NAMALWA (cell line): Measurements from ENCODE around the gene MYF5.
A peak's percentile ranks its signal among the peaks of the same experiment; 100 is the strongest.

ENCODE experiments used
- DNase-seq: peaks from one replicate; pipeline ENCODE4 v3.0.0-alpha.2; 2015; ENCODE audit warnings: low spot score

MYF5 gene

DNA sequence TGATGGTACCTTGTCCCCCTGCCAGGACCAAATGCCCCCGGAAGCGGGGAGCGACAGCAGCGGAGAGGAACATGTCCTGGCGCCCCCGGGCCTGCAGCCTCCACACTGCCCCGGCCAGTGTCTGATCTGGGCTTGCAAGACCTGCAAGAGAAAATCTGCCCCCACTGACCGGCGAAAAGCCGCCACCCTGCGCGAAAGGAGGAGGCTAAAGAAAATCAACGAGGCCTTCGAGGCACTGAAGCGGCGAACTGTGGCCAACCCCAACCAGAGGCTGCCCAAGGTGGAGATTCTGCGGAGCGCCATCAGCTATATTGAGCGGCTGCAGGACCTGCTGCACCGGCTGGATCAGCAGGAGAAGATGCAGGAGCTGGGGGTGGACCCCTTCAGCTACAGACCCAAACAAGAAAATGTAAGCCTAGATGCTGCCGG is 8.9 kb upstream of the MYF5 start:
- no peak for DNase-seq

DNA sequence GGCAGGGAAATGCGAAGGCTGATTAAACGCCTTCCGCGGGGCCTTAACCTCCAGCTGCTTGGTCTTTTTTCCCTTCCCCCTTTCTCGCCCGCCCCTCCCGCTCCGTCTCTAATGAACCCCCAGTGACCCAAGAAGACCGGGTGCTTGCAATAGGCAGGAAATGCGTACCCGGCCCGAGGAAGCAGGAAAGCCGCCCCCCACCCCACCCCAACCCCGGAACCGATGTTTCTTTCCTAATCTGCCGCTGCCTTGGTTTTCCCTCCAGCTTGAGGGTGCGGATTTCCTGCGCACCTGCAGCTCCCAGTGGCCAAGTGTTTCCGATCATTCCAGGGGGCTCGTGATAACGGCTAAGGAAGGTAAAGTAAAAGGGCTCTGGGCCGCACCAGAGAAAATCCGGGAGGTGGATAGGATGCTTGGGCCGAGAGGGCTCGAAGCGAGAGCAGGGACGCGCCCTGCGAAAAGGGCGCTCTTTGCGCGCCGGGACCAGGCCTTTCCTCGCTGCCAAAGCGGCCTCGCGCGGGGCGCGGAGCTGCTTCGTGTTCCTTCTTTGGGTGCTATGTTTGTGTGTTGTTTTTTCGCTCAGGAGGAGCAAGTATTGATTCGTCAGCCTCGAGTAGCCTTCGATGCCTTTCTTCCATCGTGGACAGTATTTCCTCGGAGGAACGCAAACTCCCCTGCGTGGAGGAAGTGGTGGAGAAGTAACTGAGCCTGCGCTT is 8.3 kb upstream of the MYF5 start:
- DNase-seq: no peak

DNA sequence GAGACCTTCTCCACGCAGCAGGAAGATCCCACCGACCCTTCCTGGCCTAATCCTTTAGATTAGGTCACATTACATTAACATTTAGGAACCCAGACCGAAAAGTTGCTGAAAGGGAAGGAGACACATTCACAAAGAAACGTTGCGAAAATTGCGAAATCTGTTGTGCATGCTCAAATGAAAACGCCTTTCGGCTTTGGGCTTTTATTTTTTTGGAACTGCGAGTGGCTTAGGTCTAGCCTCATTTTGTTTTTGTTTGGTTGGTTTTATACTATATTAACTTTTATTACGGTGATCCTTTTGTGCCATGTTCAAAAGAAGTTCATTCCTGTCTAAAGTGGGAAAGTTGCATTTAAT is 7.8 kb upstream of the MYF5 start:
- DNase-seq: no peak

DNA sequence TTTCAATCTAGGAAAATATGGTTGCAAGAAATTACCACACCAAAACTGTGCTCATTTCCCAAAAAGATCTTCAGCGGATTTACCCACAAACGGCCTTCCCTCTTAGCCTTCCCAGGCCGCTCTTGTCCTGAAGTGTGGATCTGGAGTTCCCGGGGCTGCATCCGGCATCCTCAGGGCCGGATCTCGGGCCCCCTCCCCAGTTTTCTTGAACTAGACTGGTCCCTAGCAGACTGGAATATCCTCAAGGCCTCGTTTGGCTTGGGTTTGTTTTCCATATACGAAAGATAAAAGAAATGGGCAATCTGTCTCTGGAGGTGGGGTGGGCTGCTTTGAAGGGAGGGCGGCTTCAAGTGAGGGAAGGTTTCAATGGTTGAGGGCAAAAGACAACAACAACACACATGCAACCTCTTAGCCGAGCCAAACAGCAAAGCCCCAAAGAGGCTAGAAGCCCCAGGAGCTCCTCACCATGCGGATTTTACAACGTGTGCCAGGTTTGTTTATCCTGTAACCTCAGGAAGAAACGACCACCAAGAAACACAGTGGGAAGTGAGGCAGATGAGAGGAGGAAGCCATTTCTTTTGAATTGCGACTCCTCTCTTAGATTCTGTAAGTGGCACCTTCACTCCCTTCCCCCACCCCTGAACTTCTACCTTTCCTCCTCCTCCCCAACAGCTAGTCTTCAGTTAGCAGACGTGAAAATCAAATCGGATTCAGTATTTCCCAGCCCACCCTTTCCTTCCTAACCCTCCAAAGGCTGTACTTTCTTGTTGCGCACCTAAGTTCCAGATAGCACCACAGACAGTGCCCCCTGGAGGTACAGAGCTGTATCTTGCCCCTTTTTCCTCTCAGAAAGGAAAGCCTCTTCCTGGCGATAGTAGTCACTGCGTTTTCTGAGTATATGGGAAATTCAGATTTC is 6.6 kb upstream of the MYF5 start:
- DNase-seq: peak; percentile 31

DNA sequence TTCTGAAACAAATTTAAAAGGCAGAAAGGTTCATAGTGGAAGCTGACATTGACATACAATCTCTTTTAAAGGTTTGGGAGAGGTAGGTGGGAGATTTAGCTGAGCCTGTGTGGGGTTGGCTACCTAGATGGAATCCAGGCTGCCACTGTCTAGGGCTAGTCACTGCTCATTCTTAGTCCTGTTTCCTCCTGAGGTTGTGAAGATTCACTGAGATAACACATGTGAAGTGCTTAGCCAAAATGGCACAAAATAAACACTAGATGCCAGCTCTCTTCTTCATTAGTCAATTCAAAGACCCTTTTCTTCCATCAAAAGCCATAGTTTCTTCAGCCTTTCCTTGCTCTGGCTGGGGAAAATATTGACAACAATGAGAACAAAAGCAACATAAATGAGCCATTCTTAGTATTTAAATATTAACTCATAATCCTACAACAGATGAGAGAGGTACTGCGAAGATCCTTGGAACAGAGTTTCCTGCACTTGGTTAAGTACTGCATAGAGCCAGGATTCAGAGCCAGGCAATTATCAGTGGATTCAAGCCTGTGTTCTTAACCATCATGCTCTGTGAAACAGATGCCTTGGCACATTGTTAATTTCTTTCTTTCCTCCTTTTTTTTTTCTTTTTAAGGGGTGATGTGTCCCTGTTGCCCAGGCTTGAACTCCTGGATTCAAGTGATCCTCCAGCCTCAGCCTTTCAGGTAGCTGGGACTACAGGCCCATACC is 5.8 kb upstream of the MYF5 start:
- no peak for DNase-seq

DNA sequence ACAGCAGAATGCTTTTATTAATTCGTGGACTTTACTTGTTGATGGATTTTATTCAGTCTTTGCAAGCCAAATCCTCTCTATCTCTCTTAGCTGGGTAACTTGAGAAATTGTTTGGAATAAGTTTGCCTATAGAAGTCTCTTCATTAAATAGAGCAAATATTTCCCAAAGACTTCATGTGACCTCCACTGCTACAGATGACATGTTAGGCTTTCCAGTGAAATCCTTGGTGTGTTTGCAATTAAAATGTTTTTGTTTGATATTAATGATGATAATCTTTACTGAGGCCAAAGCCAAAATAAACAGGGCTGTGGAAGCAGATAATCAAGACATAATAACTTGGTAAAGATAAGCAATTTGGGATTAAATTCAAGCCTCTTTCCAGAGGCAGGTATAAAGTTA is 4.8 kb upstream of the MYF5 start:
- no peak for DNase-seq

DNA sequence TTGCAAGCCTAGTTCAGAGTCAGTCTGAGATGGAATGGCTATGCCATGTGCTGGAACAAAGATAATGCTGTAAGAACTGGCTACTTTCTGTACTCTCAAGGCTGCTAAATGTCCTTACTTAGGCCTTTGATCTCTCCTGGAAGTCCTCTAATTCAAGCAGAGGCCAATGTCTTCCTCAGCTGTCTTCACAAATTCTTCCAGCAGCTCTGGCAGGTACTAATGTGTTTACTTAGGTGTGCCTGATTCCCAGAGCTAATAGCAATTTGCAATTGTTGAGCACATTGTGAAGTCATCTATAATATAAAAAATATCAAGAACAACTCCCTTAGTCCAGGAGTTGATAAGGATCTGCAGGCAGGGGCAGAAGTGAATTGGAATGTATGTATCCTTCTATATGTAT is 3.8 kb upstream of the MYF5 start:
- DNase-seq: no peak

DNA sequence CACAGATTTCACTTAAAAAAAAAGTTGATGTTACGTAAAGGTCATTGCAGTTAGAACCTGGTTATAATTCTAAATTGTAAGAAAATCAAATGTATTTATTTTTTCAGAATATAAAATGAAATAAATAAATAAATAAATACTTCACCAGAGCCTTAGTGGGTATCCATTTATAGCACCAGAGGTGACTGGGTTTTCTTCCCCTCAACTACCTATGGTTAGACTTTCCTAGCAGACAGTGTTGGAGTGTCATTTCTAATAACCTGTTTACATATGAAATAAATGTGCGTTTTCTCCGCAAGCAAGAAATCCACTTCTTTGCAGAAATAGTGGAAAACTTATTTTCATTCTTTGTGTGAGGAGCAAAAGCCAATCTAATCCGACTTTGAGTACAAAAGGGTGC is 3.3 kb upstream of the MYF5 start:
- no peak for DNase-seq

DNA sequence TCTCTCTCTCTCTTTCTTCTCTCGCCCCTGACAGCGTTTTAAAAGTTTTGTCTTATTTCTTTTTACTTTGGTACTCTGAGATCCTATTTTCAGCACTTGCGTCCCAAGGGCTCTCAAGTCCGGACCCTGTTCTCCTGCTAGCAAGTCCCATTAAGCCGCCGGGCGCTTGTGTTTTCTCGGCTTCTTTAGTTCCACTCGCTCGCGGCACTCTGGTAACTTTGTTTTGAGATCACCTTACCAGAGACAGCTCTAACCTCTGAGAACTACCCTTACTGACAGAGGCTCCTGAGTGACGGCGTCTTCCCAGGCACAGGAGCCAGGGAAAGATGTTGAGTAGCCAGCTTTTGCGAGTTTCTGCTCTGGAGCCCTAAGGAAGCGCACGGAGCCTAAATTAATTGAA is 2.7 kb upstream of the MYF5 start:
- DNase-seq: no peak

DNA sequence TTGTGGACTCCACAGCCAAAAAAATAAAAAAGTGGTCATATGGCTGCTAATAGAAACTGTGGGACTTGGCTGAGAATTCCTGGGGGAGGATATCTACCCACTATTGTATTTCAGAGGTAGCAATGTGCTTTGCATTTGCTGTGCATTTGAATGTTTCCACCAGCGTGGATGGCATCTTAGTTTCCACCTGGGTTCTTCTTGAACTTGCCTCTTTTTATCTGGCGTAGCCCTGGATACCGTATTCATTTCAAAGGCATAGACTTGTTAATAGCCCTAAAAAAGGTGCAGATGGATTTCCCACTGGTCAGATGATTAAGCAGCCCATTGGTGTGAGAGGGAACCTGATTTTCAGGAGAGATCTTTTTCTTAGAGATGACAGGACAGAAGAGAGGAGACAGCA is 1.9 kb upstream of the MYF5 start:
- DNase-seq: no peak

DNA sequence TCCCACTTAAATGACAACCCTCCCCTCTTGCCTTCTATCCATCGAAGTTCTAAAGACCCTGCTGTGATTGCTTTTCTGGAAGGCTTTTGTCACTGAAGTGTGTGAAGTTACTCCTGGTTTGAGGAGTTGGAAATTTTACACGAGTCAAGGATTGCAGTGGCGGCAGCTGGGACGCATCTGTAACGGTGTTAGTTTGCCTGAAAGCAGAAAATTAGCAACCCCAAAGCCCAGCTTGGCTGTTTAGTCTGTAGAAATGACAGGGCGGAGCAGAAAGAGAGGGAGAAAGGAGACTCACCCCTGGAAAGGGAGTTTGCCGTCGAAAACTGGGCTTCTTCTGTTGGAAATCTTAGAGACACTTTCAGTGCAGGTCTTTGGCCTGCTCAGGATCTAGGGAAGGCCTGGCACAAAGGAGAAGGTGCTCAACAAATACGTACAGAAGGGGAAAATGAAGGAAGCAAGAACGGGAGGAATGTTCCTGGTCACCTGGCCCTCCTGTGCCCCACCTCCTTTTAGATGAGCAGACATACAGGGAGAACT is 931 bp upstream of the MYF5 start:
- no peak for DNase-seq

DNA sequence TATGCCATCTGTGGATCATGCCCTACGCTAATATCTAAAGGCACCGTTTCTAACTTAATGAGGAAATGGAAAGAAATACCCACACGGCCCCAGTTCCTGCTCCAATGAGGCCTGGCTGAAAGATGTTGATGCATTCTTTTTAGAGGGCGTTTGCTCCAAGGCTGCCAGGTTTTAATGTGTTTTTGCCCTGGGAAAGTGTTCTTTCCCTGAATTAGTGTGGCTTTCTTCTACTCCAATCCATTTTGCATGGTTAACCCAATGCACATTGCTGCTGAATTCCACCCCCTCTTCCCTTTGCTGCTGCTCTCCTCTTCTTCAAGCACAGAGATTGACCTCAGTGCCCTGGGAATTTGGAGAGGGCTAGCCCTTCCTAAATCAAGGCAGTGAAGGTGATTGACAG is 1.1 kb downstream of the MYF5 start:
- no peak for DNase-seq

DNA sequence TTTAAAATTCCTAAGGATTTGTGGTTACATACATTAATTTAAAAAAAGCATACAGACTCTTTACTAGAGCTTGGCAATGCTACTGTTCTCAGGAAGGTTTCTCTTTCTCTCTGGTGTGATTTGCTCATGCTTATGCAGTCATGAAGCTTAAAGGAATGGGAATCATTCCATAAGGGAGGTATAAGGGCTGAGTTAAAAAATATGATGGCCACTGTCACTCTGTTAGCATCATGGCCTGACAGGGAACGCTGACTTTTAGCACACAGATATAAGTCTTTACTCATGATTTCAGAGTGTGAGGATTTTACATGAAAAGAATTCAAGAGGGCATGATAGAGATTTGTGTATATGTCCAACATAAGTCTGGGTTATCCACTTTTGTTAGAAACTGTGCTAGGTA is 3.8 kb downstream of the MYF5 start:
- no peak for DNase-seq

DNA sequence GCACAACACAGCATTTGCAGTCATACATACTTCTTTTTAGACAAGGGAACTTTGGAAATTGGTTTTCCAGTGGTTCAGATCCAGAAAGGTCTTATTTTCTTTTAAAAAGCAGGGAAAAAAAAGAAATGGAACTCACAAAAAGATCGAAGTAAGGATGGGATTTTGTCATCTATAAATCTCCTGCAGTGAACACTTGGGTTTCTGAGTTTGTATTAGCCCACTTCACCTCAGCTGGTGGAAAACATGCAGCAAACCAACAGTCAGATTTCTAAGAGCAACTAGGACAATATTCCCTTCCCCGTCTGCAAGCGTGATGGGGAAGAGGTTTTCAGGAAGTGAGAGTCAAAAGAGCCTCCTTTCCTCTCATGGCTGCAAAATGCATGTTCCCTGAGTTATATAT is 4.6 kb downstream of the MYF5 start:
- no peak for DNase-seq

DNA sequence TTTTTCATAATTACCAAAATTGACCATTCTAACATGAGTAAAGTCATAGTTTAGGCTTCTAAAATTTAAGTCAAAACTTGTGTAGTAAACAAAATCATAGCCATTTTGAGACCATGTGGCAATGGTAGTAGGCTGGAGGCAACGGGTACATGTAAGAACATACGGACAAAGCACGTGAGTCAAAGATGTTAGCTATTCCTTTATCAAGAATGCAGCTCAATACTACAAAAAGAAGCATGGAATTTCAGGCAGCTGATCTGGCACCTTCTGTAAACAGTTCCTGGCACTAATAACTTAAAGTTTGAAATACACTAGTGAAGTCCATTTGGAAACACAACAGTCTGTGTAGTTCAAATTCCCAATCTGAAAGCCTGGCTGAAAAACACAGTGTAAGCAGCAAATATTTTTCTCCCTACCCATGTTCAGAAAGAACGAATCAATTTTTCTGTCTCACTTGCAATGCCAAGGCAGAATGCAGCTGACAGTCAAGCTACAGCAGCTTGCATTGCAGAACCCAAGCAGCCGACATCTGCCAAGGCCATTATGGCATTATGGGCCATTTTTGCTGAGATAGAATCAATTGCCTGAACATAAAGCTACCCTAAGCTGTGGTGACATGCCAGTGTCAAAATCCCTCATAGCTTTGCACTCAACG is 29.3 kb downstream of the MYF5 start:
- DNase-seq: no peak

DNA sequence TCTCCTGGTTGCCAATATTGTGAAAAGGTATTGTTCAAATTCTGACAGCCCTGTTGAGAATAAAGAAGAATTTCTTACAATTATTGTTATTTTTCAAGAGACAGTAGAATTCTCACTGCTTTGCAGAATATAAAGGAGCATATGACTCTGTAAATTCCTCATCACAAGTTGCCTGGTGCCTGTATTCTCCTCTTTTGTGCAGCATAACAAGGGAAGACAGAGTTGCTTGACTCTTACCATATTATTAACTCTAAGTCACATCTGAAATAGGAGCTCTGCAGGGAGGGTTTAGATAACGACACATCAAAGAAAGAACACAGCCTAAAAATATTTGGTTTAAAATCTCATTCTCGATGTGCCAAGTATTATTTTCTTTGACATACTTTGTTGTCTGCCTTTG is 31.1 kb downstream of the MYF5 start:
- no peak for DNase-seq

DNA sequence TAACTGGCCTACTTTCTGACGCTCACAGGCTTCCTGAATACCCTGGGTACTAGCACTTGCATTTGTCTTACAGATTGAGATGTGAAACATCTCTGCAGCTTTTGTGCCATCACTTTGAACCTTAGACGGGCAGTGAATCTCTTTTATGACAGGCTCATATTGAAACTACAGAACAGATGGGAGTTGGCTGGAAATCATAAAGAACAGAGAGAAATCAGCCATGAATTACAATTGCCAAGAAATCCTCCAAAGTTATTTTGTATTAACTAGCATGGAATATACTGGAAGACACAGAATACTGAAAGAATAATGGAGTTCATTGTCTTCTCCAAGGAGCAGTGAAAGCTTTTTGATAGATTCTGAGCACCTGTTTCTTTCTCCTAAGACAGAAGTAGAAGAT is 32.7 kb downstream of the MYF5 start:
- DNase-seq: no peak

DNA sequence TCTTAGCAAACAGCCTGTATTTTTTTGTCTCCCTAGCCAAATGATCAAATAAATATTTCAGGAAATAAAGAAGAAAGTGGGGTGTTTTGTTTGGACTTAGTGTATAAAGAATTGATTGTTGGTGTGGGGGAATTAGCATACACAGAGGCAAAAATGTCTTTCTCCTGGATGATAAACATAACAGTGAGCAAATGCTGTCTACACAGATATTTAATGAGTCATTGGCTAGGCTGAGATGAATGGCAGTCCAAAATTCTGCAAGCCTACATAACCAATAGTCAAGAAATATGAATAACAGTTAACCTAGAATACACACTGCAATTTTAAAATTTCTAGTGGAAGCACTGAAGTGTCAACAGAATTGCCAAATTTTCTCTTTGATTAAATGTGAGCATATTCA is 35.8 kb downstream of the MYF5 start:
- no peak for DNase-seq

DNA sequence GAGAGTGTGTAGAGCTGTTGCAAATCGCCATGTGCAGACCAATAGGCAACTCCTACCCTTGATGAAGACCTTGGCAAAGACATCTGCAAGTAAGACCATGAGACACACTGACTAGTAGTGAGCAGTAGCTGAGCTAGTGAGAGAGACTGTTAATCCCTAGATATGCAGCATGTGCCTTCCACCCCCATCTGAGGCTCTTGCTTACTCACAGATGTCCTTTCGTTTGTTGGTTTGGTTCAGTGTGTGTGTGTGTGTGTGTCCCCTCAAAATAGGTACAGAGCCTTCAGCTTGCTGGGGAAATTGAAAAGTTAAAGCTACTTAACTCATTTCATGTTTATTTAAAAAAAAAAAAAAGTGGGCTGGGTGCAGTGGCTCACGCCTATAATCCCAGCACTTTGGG is 37.6 kb downstream of the MYF5 start:
- DNase-seq: no peak

DNA sequence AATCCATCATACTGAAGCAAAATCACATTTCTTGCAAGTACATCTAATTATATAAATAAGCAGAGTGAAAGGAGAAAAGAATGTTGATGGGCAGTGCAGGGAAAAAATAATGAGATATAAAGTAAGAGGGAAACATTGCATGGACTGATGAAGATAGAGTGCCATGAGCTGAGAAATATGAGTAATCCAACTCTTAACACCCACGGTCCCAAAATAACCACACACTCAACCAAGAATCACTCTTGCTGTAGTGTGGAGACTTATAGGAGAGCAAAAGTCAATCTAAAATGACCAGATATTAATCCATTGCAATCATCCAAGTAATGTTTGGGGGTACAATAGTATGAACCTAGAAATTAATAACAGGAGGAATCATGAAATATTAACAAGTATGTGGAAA is 40.2 kb downstream of the MYF5 start:
- DNase-seq: no peak

DNA sequence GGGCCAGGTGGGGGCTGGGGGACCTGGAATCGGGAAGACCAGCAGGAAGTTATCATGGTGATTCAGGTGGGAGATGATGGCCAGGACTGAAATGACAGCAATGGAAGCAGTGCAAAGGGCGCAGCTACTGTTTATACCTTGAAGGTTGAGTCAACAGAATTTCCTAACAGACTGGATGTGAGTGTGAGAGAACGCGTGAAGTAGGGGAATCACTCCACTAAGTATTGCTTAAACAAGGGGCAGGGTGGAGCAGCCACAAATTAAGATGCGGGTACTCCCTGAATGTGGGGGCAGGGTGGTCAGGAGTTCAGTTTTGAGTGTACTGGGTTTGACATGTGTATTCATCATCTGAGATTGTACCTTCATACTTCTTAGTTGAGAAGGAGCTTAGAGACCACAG is 45.1 kb downstream of the MYF5 start:
- DNase-seq: no peak

DNA sequence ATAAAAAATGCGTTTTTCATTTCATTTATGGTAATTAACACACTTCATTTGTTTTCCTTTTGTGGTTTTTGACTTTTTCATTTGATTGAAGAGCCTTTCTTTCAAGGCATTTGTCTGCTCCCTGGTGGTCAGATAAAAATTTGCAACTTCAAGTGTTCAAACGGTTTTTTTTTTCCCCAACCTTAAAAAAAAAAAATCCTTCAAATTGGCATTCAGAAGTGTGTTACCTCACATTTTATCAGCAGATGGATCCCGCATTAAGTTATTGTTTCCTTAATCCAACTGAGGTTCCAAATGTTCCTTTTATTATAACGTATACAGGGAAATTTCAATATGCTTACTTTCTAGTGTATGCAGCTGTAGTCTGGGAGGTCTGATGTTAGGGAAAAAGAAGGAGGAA is 47.2 kb downstream of the MYF5 start:
- DNase-seq: peak; percentile 78
